Stimulated activated CD4-positive, alpha-beta T cell treated with anti-CD3 and anti-CD28 coated beads, Interleukin-15, amount 100 ng/mL, for 24 hours (primary cell): Measurements from ENCODE around the gene OR52K2.
"Not testable (repeated sequence)": the region's sequence is repeated elsewhere in the genome, so short reads cannot be mapped to it uniquely, and the experiment has no call there.

Experiments
- DNase-seq: peaks from one replicate; pipeline ENCODE4 v3.0.0-alpha.2; 2020

Gene OR52K2

DNA sequence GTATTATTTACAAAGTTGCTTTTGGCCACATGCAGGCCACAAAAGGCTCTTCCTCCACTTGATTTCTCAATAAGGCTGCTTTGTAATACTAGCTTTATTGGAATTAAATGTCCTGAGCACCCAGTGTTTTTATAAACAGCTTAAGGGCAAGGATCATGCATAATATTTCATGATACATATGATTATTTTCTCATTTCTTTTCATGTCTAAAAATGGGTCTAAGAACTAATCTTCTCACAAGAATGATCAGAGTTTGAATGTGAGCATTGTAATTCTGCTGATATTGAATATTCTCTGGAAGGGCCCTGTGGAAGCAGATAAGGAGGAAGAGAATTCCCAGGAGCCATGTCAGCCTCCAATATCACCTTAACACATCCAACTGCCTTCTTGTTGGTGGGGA is at the start of gene OR52K2:
Gene OR52K2, plus strand, starts transcription at position 301 of the 400 bp plus-strand sequence. Its CDS starts 45 bp downstream, at position 346.
- DNase-seq = no peak

DNA sequence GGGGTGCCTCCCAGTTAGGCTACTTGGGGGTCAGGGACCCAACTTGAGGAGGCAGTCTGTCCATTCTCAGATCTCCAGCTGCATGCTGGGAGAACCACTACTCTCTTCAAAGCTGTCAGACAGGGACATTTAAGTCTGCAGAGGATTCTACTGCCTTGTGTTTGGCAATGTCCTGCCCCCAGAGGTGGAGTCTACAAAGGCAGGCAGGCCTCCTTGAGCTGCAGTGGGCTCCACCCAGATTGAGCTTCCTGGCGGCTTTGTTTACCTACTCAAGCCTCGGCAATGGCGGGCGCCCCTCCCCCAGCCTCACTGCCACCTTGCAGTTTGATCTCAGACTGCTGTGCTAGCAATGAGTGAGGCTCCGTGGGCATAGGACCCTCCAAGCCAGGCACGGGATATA is 42.9 kb upstream of the OR52K2 start:
- not testable (repeated sequence) for DNase-seq

DNA sequence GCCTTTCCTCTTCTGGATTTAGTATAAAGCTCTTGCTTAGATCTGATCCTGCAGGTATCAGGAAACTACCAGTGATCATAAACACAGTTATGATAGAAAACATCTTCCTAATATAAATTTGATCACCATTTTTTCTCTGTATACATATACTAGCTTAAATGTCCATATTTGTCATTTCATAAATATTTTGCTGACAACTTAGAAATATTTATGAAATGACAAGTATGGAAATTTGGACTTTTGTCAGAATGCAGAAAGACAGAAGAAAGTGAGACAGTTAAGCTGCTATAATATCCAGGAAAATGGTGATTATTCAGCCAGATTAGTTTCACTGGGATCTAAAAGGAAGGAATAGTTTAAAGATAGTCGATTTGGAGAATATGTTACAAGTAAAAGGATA is 32.8 kb upstream of the OR52K2 start:
- no peak for DNase-seq

DNA sequence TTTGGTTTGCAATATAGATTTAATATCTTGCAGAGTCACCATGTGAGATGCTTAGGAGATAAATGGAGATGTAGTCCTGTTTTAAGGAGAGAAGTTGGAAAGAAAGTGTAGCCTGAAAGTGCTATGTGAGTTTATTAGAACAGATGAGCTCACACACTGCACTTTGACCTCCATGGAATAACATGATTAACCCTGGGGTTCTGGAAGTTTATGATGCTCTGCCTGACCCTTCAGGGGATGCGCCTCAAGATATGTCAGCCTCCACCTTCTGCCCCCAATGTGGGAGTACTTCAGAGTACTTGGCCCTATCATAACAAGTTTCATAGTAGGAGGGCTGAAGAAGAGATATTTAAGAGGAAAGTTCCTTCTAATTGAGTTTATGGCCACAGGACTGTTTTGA is 32.3 kb upstream of the OR52K2 start:
- no peak for DNase-seq

DNA sequence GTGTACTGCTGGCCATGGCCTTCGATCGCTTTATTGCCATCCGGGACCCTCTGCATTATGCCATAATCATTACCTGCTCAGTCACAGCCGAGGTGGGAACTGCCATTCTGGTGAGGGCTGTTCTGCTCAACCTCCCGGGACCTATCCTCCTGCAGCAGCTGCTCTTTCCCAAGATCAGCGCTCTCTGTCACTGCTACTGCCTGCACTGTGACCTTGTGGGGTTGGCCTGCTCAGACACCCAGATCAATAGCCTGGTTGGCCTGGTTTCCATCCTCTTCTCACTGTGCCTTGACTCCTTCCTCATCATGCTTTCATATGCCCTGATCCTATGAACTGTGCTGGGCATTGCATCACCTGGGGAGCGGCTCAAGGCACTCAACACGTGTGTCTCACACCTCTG is 30.7 kb upstream of the OR52K2 start:
- DNase-seq = no peak

DNA sequence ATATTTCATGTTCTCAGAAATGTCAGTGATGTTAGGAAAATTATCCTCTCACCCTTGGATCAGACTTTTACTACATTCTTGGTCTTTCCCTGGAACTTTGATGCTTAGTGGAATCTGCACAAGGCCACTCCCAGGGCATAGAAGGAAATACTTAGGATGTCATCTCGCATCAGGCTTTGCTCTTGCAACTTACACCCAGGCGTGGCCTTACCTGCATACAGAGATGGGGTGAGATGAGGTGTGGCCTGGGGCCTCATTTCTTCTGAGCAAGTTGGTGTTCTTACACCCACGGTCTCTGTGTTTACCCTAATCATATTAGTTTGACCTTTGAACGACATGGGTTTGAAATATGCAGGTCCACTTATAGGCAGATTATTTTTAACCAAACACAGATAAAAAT is 19.0 kb upstream of the OR52K2 start:
- DNase-seq = no peak

DNA sequence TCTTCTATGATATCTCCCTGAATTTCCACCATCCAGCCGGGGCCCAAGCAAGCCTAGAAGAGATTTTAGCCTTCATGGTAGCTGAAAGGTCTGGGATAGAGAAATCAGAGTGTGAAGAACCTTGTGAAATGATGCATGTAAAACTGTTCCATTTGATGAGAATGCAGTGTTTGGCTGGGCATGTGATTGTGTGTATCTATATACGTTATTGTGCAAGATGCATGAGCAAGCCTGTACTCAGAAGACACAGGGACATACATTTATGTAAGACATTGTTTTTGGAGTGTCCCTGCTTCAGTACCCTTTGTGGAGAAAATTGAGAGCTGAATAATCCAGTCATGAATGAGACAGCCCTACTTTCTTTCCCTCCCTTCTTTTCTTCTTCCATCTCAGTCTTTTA is 15.2 kb upstream of the OR52K2 start:
- DNase-seq = no peak

DNA sequence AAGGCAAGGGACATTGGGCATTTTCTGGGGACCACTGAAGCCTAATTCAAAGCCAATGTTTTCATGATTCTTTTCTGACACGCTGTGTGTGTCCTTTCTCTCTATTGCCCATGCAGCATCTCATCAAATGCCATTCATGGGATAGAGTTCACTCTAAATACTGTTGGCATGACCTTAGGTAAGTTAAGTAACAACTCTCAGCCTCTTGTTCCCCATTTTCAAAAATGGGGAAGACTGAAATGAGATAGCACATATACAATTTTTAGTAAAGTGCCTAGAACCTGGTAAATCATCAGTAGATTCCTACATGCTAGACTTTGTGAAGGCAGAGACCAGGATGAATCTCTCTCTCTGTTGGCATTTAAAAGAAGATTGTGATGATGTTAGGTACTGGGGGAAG is 12.7 kb upstream of the OR52K2 start:
- no peak for DNase-seq

DNA sequence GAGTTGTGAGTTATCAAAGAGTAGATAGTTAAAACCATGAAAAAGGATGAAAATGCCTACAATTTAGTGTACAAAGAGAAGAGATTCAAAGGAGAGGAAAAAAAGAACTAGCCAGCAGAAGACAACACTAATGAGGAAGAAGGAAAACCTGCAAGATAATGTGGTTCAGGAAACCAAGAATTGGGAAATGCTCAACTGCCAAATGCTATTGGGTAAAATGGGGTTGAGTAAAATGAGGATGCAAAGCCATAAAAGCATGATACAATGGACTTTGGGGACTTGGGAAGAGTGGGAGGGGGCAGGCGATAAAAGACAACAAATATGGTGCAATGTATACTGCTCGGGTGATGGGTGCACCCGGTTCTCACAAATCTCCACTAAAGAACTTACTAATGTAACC is 7.6 kb upstream of the OR52K2 start:
- DNase-seq = no peak

DNA sequence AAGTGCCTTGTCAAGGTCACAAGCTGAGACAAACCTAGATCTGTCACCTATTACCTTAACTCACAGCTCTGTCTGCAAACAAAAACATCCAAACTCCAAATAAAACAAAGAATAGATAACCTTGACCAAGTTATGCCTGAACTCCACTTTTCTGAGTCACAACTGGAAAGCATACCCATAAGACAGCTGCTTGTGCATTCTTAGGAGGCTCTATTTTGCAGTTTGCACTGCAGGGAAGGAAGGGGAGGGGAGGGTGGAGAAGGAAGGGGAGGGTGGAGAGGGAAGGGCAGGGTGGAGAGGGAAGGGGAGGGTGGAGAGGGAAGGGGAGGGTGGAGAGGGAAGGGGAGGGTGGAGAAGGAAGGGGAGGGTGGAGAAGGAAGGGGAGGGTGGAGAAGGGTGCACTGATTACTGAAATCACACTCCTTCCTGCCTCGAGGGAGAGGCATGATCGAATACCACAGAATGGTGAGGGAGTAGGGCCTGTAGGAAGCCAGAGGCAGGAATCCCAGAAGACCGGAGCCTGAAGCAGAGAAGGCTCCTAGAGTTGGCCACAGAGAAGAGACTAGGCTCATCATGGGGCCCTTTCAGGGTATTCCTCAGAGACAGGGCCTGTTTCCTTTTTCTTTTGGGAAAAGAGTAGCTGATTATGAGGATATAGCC is 5.7 kb upstream of the OR52K2 start:
- no peak for DNase-seq

DNA sequence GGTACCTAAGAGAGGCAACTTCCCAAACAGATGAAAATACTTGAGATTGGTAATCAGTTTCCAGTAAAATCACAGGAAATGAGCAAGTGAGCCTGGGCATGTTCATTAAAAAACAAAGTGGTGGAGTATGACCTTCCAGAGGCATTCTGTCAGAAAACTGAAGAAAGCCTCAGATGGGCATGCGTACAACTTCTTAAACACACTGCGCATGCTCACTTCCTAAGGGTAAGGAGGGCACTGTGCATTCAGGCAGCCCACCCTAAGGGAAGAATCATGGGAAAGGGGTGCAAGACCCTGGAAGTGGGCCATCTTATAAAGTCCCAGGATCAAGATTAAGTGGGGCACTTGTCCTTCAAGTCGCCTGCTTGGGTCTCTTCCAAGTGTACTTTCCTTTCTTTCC is 4.0 kb downstream of the OR52K2 start:
- DNase-seq = no peak

DNA sequence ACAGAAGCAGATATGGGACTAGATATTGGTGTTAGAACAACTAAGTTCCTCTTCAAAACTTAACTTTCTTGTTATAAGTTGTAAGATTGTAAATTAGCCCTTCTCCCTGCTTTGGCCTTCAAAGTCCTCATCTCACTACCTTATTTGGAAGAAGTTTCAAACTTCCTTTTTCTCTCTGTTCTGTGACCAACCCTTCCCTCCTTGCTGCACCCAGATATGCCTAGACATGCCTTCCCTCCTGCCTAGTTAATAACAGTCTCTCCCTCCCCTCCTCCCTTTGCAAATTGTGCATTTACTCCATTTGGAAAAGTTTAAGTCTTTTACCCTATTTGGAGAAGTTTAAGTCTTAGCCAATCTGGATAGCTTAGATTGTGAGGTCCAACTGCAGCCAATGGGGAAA is 4.9 kb downstream of the OR52K2 start:
- no peak for DNase-seq

DNA sequence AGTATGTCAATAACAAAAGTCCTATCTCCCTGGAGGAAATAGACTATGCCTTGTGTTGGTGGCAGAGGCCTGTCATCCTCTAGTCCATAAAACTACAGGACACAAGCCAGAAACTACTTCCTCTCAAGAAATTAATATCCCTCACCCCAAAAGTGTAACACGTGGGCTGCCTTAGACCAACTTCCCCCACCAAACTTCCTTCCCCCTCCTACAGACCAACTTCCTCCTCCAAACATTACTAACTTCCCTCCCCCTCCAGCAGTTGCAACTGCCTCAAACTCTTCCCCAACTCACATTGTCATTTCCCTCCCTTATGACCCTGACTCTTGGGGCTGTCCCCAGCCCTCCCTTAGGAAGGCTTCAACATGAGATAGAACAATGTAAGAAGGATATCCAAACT is 6.3 kb downstream of the OR52K2 start:
- DNase-seq = no peak

DNA sequence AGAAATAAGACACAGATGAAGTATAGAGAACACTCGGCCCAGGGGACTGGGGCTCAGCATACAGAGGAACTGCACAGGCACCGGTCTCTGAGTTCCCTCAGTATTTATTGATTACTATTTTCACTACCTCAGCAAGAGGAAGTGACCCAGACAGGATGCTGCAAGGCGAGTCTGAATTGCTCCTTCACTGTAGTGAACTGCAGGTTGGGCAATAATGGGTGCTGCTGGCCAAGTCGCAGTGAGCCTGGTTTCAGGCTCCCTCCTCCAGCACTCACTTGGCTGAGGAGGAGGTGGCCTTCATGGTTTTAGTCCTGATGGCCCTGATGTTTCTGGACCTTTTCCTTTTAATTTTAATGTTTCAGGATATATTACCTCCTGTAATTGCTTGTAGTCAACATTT is 10.4 kb downstream of the OR52K2 start:
- DNase-seq = no peak

DNA sequence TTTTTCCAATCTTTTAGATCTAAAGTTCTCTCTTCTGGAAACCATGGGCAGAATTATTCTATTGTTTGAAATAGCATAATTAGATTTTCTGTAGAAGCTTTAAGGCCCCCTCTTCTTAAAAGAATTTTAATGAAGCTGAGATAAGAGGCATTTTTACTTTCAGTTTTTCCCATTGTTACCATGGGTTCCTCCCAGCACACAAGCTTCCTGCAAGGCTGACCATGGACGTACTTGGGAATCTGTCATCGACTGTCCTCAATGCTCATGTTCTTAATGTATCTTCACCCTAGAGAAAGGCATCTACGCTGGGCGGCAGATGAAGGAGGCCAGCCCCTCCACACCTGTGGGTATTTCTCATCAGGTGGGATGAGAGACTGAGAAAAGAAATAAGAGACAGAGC is 11.1 kb downstream of the OR52K2 start:
- no peak for DNase-seq

DNA sequence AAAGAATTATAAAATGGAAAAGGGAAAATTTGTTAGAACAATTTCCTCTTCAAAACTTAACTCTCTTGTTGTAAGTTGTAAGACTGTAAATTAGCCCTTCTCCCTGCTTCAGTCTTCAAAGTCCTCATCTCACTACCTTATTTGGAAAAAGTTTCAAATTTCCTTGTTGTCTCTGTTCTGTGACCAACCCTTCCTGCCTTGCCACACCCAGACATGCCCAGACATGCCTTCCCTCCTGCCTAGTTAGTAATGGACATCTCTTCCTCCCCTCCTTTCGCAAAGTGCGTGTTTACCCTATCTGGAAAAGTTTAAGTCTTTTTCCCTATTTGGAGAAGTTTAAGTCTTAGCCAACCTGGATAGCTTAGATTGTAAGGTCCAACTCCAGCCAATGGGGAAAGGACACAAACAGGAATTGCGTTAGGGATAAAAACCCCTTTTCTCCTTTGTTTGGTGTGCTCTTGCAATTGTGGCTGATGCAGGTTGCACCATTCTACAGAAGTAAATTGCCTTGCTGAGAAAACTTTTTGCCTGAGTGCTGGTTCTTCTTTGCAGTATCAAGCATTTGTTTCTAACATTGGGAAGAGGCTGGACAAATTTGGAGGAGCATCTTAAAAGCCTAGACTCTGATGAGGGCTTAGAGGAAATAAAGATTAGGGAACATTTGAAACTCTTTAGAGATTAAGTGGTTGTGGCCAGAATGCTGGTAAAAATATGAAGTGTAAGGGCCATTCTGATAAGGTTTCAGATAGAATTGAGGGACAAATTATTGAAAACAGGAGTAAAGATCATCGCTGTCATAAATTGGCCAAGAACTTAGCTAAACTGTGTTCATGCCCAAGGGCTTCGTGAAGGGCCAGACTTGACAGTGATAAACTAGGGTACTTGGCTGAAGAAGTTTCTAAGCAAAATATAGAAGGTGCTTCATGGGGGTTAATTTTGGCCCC is 15.4 kb downstream of the OR52K2 start:
- DNase-seq = no peak

DNA sequence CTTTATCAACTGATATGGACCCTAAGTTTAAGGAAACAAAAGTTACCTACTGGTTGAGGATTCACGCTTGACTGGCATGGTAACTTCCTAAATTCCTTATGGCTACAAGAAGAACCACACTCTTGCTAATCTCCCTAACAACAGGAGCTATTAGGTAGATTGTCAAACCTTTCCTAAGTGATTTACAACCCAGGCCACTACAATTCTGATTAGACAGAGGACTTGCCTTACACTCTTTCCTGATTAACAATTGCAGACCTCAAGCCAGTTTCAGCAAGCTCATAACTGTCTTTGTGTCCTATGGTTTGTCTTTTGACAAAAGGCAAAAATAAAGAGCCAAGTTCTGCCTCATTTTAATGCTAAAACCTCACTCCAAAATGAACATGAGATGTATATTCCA is 16.3 kb downstream of the OR52K2 start:
- no peak for DNase-seq

DNA sequence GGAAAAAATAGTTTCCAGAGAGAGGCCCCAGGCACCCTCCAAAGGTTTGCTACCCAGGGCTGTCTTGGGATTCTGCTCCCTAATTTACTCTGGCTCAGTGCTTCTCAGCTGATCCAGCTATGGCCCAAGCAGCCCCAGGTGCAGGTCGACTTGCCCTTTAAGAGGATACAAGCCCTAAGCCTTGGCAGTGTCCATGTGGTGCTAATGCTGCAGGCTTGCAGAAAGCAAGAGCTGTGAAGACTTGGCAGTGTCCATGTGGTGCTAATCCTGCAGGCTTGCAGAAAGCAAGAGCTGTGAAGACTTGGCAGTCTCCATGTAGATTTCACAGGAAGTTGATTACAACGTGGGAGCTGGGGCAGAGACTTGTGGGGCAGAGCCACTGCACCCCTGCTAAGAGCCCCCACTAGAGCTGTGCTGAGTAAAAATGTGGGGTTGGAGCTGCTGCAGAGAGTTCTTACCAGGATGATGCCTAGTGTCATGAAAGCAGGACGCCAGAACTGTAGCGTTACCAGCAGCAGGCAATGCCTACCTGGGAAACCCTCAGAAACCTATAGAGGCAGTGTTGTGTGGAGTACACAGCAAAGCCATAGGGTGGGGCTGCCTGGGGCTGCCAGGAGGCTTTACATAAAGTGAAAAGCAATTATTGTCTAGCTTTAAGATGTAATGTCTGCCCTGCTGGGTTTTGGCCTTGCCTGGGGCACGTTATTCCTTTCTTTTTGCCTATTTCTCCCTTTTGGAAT is 17.2 kb downstream of the OR52K2 start:
- DNase-seq = no peak

DNA sequence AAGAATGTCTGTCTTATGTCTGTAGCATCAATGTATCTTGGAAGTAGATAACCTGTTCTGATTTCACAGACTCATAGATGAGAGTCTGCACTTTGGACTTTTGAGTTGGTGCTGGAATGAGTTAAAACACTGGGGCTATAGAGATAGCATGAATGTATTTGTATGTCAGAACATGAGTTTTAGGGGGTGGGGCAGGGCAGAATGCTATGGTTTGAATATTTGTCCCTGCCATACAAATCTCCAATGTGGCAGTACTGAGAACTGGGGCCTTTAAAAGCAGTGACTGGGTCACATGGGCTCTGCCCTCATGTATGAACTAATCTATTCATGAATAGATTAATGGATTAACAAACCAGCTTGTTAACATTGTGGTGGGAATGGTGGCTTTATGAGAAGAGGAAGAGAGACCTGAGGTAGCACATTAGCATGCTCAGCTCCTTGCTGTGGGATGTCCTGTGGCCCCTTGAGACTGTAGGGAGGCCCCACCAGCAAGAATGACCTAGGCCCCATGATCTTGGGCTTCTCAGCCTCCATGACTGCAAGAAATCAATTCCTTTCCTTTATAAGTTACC is 17.9 kb downstream of the OR52K2 start:
- DNase-seq = no peak

DNA sequence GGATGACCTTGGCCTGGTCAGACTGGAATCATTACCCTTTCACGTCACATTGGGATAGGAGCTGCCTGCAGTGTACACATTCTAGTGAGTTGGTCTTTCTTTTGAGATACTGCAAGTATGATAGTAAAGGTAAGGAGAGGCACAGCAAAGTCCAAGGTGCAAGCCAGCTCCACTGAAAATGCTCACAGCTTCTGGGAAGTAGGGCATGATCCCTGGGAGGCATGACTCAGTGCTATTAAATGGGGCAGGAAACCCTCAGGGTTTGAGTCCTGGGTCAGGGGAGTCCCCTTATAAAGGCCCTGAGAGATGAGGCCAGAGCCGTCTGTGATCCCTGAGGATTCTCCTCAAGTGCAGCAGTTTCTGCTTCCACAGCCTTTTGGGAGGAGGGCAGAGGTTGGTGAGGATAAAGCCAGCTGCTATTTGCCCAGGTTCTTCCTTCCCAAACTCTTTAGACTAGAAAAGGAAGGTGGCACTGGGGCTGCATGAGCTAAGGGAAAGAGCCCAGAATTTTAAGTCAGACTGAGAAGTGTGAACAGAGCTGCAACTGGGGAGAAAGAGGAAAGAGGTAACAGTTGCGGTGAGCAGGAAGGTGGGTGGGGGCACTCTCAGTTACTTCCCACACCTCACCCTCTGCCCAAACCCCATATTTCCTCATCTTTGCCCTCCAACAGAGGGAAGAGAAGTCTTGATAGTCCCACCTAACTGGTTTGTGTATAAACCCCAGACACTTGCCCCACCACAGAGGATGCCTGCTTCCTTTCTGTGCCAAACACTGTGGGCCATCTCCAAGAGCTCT is 18.9 kb downstream of the OR52K2 start:
- DNase-seq = no peak

DNA sequence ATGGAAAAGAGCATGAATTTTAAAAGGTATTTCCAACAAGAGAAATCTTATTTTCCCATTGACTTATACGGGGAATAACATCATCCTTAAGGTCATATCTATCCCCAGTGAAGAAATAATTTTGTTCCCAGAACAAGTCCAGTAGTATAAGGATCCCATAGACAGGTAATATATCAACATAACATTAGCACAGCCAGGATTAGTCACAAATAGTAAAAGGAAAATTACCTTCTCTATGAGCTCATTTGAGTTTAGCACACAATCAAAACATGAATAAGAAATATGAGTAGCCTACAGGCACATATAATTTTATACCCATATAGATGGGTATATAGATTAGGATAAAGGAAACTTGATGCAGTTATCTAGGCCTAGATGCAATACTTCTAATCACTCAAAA is 30.5 kb downstream of the OR52K2 start:
- no peak for DNase-seq

DNA sequence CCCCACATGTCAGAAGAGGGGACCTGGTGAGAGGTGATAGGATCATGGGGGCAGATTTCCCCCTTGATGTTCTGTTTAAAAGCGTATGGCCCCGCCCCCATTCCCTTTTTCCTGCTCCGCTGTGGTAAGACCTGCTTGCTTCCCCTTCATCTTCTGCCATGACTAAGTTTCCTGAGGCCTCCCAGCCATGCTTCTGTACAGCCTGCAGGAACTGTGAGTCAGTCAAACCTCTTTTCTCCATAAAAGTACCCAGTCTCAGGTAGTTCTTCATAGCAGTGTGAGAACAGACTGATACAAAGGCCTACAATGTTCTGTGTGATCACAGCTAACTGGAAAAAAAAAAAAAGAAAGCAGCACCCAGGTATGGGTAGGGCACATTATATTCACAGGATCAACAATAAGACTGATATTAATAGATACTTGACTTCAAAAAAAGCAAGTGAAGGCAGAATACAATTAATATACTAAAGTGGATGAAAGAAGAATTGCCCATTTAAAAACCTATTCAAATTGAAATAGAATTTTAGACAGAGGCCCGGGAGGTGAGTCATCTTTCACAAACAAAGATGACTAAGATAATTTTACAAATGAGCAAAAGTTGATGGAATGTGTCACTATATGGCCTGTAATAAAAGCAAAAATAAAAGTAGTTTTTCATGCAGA is 31.6 kb downstream of the OR52K2 start:
- DNase-seq = peak; percentile 26
